Peyer's patch (tissue), 4 donors: ENCODE data around the gene BMX.

Source experiments
- POLR2A ChIP-seq, 2 donors: fragments of 450-650 bp; IDR thresholded peaks; one replicate each; pipeline ENCODE4 v1.5.1; 2017; ENCODE audit warnings: antibody characterized with exemption in 2 of 2, mild to moderate bottlenecking in 2 of 2, moderate library complexity in 2 of 2
- TF ChIP-seq, protein P1 (sequence below), 6 experiments: fragments of 450-650 bp in 4 of 6; fragments of 200-600 bp in 2 of 6; sonication (generic) in 1 of 6; IDR thresholded peaks; one replicate each; pipeline ENCODE4 v1.5.1; 2017 to 2019; ENCODE audit warnings: antibody characterized with exemption in 6 of 6, mild to moderate bottlenecking in 3 of 6, moderate library complexity in 1 of 6

DNA sequence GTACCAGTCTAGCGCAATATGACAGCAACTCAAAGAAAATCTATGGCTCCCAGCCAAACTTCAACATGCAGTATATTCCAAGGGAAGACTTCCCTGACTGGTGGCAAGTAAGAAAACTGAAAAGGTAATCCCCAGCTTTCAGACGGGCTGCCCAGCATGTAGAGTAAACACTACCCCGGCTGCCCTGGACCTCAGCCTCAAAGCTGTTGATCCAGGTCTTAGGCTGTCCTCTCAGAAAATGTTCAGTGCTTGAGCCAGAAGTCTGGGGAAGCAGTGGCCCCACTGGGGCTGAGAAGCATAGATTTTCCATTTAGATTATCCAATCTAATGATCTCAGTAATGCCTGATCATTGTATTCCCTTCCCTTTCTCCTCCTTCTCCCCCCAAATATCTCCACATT lies 21.9 kb downstream of the BMX start:
- TF ChIP-seq, protein P1, sequence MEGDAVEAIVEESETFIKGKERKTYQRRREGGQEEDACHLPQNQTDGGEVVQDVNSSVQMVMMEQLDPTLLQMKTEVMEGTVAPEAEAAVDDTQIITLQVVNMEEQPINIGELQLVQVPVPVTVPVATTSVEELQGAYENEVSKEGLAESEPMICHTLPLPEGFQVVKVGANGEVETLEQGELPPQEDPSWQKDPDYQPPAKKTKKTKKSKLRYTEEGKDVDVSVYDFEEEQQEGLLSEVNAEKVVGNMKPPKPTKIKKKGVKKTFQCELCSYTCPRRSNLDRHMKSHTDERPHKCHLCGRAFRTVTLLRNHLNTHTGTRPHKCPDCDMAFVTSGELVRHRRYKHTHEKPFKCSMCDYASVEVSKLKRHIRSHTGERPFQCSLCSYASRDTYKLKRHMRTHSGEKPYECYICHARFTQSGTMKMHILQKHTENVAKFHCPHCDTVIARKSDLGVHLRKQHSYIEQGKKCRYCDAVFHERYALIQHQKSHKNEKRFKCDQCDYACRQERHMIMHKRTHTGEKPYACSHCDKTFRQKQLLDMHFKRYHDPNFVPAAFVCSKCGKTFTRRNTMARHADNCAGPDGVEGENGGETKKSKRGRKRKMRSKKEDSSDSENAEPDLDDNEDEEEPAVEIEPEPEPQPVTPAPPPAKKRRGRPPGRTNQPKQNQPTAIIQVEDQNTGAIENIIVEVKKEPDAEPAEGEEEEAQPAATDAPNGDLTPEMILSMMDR (IDR thresholded peaks at IDR 0.05), result no peak
- no peak for TF ChIP-seq POLR2A (IDR thresholded peaks at IDR 0.05)
